Naive B cell (primary cell): ENCODE data around the gene ATP8A1. TPM values are rescaled to one million over a fixed set of nuclear protein-coding genes. Genes with fewer than 3 reads are reported as not detected.
"Not testable (repeated sequence)": the region's sequence is repeated elsewhere in the genome, so short reads cannot be mapped to it uniquely, and the experiment has no call there.

Experiments used
- ATAC-seq, 2 donors: fragments of 150-1000 bp; cut with Tn5 transposase; 2 replicates each; pipeline ENCODE4 v1.10.0; 2021; ENCODE audit warnings: low read depth in 2 of 2, mild to moderate bottlenecking in 2 of 2, moderate library complexity in 2 of 2
- DNase-seq: peaks from one replicate; pipeline ENCODE4 v3.0.0; 2022
- H3K27ac Mint-ChIP-seq, 6 donors: one replicate each; pipeline ENCODE4 v1.8.0; 2020 to 2022; ENCODE audit warnings: mild to moderate bottlenecking in 6 of 6, mixed read lengths in 6 of 6, moderate library complexity in 5 of 6, inconsistent platforms in 2 of 6
- H3K27me3 Mint-ChIP-seq, 3 donors: one replicate each; pipeline ENCODE4 v1.8.0; 2021 to 2022; ENCODE audit warnings: mixed read lengths in 3 of 3, mild to moderate bottlenecking in 1 of 3
- H3K36me3 Mint-ChIP-seq, 2 donors: one replicate each; pipeline ENCODE4 v1.8.0; 2020 to 2022; ENCODE audit warnings: mixed read lengths in 2 of 2, inconsistent platforms in 1 of 2, mild to moderate bottlenecking in 1 of 2
- H3K4me1 Mint-ChIP-seq, 3 donors: one replicate each; pipeline ENCODE4 v1.8.0; 2020 to 2022; ENCODE audit warnings: mixed read lengths in 3 of 3, inconsistent platforms in 1 of 3, mild to moderate bottlenecking in 1 of 3, moderate library complexity in 1 of 3
- H3K4me3 Mint-ChIP-seq, 8 donors: one replicate each; pipeline ENCODE4 v1.8.0; 2020 to 2022; ENCODE audit warnings: mild to moderate bottlenecking in 8 of 8, mixed read lengths in 8 of 8, moderate library complexity in 8 of 8, inconsistent platforms in 2 of 8
- H3K9me3 Mint-ChIP-seq, 7 donors: one replicate each; pipeline ENCODE4 v1.8.0; 2020 to 2022; ENCODE audit warnings: mixed read lengths in 7 of 7, mild to moderate bottlenecking in 5 of 7, inconsistent platforms in 2 of 7, moderate library complexity in 1 of 7
- polyA plus RNA-seq, 6 donors: library from polyadenylated mRNA; unstranded; fragments of 300-500 nt; fragmentation: Illumina TruSeq; gene quantifications; one replicate each; pipeline ENCODE4 v1.2.3, GENCODE V29; 2021; ENCODE audit warnings: low read depth in 6 of 6

The ATP8A1 gene
- polyA plus RNA-seq, 6 donors from 2014 or later: 16.7 to 31.0 (median 22.2) TPM

DNA sequence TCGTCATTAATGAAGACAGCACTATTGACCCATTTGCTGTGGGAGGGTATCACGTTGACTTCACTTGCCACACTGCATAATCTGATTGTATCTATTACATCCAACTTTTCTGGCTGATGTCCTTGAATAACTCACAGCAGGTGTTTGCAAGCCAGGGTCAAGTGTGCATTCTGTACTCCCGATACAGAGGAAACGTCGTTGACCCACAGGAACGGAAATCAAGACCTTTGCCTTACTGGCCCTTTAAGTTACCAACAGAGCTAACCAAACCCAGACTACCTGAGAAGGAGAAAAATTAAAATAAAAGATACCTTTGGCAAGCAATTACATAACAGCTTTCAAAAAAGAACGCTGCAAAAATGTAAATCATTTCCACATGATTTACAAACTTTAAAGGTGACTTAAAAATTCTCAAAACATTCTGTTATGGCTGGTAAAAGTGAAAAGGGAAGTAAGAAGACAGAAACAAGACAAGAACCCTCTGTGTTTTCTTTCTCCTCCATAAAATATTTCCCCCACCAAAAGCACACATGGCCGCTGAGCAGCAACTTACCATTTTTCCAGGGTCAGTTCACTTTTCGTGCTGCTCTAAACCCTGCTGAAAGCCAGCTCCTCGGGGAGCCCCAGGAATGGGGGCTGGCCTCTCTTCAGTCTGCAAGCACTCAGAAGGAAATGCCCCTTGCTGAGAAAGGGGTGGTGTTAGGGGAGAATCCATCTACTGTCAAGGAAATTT, 266.1 kb downstream of the ATP8A1 start:
- H3K27ac Mint-ChIP-seq: no peak overlapping the region
- H3K36me3 Mint-ChIP-seq: no peaks in the 10 kb centered on the region
- H3K4me3 Mint-ChIP-seq: no peak overlapping the region
- no peaks in the 10 kb centered on the region for H3K9me3 Mint-ChIP-seq
- DNase-seq (no peak), ATAC-seq (no peak)
- peaks cover 0 to 20% (median 15%) of the 10 kb centered on the region in 3 donors for H3K27me3 Mint-ChIP-seq
- H3K4me1 Mint-ChIP-seq: no peaks in the 10 kb centered on the region

DNA sequence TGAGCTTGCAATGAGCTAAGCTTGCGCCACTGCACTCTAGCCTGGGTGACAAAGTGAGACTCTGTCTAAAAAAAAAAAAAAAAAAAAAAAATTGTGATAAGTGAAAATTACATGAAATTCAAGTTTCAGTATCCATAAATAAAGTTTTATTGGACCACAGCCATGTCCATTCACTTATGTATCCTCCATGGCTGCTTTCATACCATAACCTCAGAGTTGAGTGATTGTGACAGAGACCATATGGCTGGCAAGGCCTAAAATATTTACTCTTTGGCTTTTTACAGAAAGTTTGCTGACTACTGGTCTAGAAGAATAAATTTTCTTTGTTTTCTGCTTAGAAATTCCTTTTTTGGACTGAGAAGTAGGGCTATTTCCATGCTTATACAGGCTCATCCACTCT, 271.4 kb downstream of the ATP8A1 start:
- DNase-seq (no peak), ATAC-seq (no peak)
- peaks cover 23 to 26% (median 25%) of the 10 kb centered on the region in 3 donors for H3K27me3 Mint-ChIP-seq
- H3K4me1 Mint-ChIP-seq: no peaks in the 10 kb centered on the region
- no peak overlapping the region for H3K4me3 Mint-ChIP-seq
- H3K36me3 Mint-ChIP-seq: no peaks in the 10 kb centered on the region
- H3K9me3 Mint-ChIP-seq: peaks cover 0 to 5% (median 0%) of the 10 kb centered on the region in 7 donors
- H3K27ac Mint-ChIP-seq: no peak overlapping the region

DNA sequence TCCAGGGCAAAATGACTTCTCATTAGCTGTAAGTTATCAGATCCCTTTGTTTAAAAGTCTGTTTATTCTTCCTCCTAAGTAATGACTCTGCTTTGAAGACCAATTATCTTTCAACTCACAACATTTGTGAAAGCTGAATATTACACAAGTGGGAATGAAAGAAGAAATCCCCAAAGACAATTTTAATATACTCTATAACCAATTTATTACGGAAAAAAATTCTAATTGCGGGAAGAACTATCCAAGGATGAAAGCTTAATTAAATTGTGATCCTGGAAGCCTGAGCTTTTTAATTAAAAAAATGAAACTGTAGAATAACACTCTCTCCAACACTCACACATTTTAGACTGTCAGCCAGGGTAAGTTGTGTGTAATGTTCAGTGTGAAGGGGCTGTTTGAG, 275.2 kb downstream of the ATP8A1 start:
- no peaks in the 10 kb centered on the region for H3K36me3 Mint-ChIP-seq
- no peak for ATAC-seq
- peaks cover 26 to 35% (median 32%) of the 10 kb centered on the region in 3 donors for H3K27me3 Mint-ChIP-seq
- DNase-seq: no peak
- no peak overlapping the region for H3K27ac Mint-ChIP-seq
- no peaks in the 10 kb centered on the region for H3K4me1 Mint-ChIP-seq
- H3K9me3 Mint-ChIP-seq: peaks cover 0 to 5% (median 0%) of the 10 kb centered on the region in 7 donors
- no peak overlapping the region for H3K4me3 Mint-ChIP-seq

DNA sequence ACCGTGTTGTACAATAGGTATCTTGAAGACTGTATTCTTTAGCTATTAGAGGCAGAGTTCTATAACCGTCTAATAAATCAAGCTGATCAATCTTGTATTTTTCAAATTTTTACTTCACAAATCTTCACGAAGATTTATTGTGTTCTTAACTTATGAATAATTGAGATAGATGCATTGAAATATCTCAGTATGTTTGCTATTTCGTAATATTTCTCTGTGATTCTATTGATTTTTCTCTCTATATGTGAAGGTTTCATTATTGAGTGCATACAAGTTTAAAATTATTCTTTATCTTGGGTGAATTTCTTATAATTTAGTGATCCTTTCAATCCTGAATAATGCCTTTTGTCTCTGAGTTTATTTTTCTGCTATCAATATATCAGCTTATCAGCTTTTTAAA, 279.4 kb downstream of the ATP8A1 start:
- Mint-ChIP-seq H3K4me1 (no peaks in the 10 kb centered on the region), H3K4me3 (no peak overlapping the region), H3K27ac (no peak overlapping the region), H3K9me3 (peaks cover 2 to 21% (median 5%) of the 10 kb centered on the region in 7 donors), H3K27me3 (peaks cover 32 to 41% (median 33%) of the 10 kb centered on the region in 3 donors), H3K36me3 (peaks cover 0 to 10% of the 10 kb centered on the region in 2 donors)
- ATAC-seq (no peak), DNase-seq (no peak)

DNA sequence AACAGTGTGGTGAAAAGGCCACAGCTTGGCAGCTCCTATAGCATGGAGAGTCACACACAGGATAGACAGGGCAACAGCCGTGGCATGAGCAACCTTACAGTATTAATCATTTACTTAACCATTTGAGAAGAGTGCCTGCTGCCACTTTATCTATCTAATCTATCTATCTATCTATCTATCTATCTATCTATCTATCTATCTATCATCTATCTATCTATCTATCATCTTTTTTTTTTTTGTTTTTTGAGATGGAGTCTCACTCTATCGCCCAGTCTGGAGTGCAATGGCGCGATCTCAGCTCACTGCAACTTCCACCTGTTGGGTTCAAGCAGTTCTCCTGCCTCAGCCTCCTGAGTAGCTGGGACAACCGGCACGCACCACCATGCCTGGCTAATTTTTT, 284.6 kb downstream of the ATP8A1 start:
- ATAC-seq, H3K4me1 Mint-ChIP-seq, DNase-seq, H3K4me3 Mint-ChIP-seq: not testable (repeated sequence)
- H3K9me3 Mint-ChIP-seq: peaks cover 3 to 21% (median 8%) of the 10 kb centered on the region in 7 donors
- peaks cover 0 to 10% of the 10 kb centered on the region in 2 donors for H3K36me3 Mint-ChIP-seq
- H3K27me3 Mint-ChIP-seq: peaks cover 8 to 22% (median 20%) of the 10 kb centered on the region in 3 donors
- peak overlapping the region in 1 of 6 donors; percentile 49 for H3K27ac Mint-ChIP-seq

DNA sequence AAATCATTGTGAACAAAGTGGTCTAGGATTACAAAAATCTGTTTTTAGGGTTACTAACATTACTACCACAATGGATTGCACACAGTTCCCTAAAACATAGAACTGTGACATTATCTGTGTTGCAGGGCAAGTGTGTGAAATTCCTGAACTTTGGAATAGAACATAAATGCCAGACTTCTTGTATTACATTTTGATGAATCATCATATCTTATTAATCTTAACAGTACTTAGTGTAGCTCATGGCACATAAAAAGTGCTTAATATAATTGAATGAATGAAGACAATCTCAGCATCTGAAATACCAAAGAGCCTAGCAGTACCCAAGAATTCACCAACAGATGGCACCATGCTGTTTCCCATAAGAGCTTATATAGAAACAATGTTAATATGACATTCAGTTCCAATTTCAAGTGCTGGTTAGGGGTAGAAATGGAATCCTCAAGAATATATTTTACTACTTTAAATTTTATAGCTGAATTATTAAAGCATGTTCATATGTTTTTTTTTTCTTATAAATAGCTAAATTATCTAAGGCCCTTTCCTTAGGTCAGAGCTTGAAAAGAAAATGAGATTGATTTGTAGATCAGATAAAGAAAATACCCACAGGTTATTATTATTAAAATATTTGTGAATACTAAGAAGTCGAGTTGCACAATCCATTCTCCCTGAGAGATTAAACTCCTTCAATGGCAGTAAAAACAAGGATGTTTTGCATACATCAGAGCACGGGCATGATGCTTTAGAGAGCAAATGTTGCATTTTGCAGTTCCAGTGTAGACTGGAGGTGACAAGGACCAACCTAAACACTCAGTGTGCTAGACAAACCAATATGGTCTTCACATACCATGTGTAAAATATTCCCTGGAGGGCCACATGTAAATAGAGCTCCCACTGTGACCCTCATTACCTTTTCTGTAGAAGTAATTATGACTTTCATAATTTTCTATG, 285.3 kb downstream of the ATP8A1 start:
- H3K27me3 Mint-ChIP-seq: peaks cover 8 to 29% (median 25%) of the 10 kb centered on the region in 3 donors
- ATAC-seq (no peak), DNase-seq (no peak)
- H3K4me3 Mint-ChIP-seq: no peak overlapping the region
- H3K9me3 Mint-ChIP-seq: peaks cover 3 to 21% (median 8%) of the 10 kb centered on the region in 7 donors
- no peaks in the 10 kb centered on the region for H3K4me1 Mint-ChIP-seq
- no peak overlapping the region for H3K27ac Mint-ChIP-seq
- peaks cover 0 to 10% of the 10 kb centered on the region in 2 donors for H3K36me3 Mint-ChIP-seq

DNA sequence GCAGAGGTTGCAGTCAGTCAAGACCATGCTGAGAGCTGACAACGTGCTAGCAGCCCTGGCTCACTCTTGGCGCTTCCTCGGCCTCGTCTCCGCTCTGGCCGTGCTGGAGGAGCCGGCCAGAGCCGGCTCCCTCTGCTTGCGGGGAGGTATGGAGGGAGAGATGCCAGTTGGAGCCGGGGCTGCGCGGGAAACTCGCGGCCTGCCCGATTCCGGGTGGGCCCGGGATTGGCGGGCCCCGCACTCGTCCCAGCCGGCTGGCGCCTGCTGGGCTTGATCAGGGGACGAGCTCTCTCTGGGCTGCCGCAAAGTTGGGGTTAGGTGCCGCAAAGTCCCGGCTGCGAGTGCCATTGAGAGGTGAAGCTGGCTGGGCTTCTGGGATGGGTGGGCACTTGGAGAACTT, 287.4 kb downstream of the ATP8A1 start:
- H3K4me3 Mint-ChIP-seq: no peak overlapping the region
- H3K9me3 Mint-ChIP-seq: peaks cover 0 to 17% (median 4%) of the 10 kb centered on the region in 7 donors
- ATAC-seq: no peak
- H3K4me1 Mint-ChIP-seq: peaks cover 0 to 4% (median 0%) of the 10 kb centered on the region in 3 donors
- H3K27me3 Mint-ChIP-seq: peaks cover 0 to 19% (median 18%) of the 10 kb centered on the region in 3 donors
- H3K36me3 Mint-ChIP-seq: no peaks in the 10 kb centered on the region
- no peak for DNase-seq
- H3K27ac Mint-ChIP-seq: no peak overlapping the region

DNA sequence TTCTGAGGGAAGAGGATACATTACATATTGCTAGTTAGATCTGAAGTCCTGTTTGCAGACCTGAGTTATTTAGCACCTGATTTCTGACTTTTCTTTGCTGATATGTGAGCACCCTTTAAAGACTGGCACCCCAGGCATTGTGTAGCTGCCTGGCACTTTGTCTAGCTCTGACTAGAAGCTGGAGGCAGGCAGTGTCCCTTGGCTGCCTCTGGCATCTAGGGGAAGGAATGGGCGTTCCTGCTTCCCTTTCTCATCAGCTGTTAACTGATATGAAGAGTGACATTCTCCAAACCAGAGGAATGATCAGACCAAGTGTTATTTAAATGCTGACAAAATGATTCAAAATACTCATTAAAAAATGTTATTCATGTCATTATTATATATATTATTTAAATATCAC, 289.9 kb downstream of the ATP8A1 start:
- no peak for ATAC-seq

DNA sequence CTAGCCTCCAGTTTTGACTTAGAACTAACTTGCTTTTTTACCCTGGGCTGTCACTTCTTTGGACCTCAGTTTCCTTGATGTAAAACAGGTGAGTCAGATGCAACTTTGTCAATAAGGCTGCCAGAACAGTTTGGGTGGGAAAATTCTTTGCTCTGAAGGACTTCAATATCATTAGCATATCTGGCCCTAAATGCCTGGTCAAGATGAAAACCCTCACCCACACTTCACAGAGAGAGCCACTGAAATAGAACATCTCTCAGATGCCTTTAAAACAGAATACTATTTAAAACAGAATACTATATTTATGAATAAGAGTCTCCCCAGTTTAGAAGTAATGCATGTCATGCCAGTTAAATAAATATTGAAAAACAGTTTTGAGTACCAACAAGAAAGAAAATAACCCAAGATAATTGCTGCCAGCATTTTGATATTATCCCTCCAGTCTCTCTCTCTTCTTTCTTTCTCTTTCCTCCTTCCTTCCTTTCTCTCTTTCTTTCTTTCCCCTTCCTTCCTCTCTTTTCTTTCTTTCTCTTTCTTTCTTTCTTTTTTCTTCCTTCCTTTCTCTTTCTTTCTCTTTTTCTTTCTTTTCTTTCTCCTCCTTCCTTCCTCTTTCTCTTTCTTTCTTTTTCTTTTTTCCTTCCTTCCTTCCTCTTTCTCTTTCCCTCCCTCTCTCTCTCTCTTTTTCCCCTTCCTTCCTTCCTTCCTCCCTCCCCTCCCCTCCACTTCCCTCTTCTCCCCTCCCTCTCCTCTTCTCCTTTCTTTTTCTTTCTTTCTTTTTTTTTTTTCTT, 292.4 kb downstream of the ATP8A1 start:
- Mint-ChIP-seq H3K4me1 (peaks cover 0 to 4% (median 0%) of the 10 kb centered on the region in 3 donors), H3K27ac (no peak overlapping the region), H3K4me3 (no peak overlapping the region), H3K9me3 (peaks cover 0 to 7% (median 3%) of the 10 kb centered on the region in 7 donors), H3K27me3 (peaks cover 4 to 24% (median 19%) of the 10 kb centered on the region in 3 donors), H3K36me3 (no peaks in the 10 kb centered on the region)
- ATAC-seq (no peak), DNase-seq (no peak)

More for the DNA sequence above, 289.9 kb downstream of the ATP8A1 start:
- Mint-ChIP-seq H3K27me3 (peaks cover 0 to 19% (median 18%) of the 10 kb centered on the region in 3 donors), H3K4me3 (no peak overlapping the region), H3K4me1 (peaks cover 0 to 4% (median 0%) of the 10 kb centered on the region in 3 donors), H3K9me3 (peaks cover 0 to 7% (median 3%) of the 10 kb centered on the region in 7 donors), H3K27ac (no peak overlapping the region), H3K36me3 (no peaks in the 10 kb centered on the region)
- no peak for DNase-seq

DNA sequence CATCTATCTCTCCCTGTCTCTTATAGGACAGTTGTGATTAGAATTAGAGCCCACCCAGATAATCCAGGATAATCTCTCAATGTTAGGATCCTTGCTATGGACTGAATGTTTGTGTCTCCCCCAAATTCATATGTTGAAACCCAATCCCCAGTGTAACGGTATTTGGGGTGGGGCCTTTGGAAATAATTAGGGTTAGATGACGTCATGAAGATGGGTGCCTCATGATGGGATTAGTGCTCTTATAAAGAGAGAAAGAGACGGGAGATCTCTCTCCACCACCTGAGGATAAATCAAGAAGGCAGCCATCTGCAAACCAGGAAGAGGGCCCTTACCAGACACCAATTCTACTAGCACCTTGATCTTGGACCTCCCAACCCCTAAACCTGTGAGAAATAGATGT, 293.3 kb downstream of the ATP8A1 start:
- Mint-ChIP-seq H3K27ac (no peak overlapping the region), H3K27me3 (peaks cover 8 to 29% (median 24%) of the 10 kb centered on the region in 3 donors), H3K4me1 (peaks cover 0 to 4% (median 0%) of the 10 kb centered on the region in 3 donors), H3K4me3 (no peak overlapping the region), H3K9me3 (peaks cover 0 to 7% (median 3%) of the 10 kb centered on the region in 7 donors), H3K36me3 (no peaks in the 10 kb centered on the region)
- no peak for ATAC-seq
- DNase-seq: no peak

DNA sequence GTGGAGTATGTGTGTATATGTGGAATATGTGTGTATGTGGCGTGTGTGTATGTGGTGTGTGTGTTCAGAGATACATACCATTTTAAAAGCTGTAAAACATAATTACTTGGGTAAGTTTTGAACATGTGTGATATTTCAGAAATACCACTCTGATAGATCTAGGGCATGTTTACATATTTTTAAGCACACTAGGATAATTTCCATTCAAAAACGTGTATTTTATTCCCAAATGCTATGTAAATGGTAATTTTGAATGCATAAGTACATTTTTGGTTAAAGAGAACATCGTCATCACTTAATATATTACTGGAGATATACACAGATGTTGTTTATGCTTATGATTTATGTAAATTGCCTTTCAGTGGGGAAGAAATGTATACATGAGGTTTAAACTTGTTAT, 294.3 kb downstream of the ATP8A1 start:
- DNase-seq: no peak
- Mint-ChIP-seq H3K27ac (no peak overlapping the region), H3K4me3 (no peak overlapping the region), H3K27me3 (peaks cover 16 to 34% (median 24%) of the 10 kb centered on the region in 3 donors), H3K4me1 (peaks cover 0 to 4% (median 0%) of the 10 kb centered on the region in 3 donors), H3K36me3 (no peaks in the 10 kb centered on the region), H3K9me3 (peaks cover 0 to 7% (median 3%) of the 10 kb centered on the region in 7 donors)
- no peak for ATAC-seq

DNA sequence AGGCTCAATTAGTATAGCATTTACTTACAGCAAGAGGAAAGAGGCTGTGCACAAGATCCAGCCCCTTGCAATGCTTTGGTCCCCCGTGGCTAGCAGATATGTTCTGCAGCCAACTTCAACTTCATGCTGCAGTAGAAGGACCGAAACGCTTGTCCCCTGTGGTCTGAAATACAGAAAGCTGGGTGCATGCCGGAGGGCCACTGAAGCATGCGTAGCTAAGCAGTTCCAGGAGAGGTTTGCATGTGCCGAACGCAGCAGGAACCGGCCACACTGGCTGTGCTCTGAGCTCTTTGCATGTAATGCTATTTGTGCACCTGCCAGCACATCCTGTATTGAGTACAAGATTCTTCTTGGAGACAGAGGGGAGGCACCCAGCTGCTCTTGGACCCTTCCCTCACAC, 295.4 kb downstream of the ATP8A1 start:
- H3K27me3 Mint-ChIP-seq: peaks cover 24 to 35% (median 25%) of the 10 kb centered on the region in 3 donors
- no peak overlapping the region for H3K4me3 Mint-ChIP-seq
- ATAC-seq (no peak), DNase-seq (no peak)
- H3K27ac Mint-ChIP-seq: no peak overlapping the region
- H3K9me3 Mint-ChIP-seq: peaks cover 0 to 7% (median 5%) of the 10 kb centered on the region in 7 donors
- no peaks in the 10 kb centered on the region for H3K36me3 Mint-ChIP-seq
- peaks cover 0 to 5% (median 0%) of the 10 kb centered on the region in 3 donors for H3K4me1 Mint-ChIP-seq

DNA sequence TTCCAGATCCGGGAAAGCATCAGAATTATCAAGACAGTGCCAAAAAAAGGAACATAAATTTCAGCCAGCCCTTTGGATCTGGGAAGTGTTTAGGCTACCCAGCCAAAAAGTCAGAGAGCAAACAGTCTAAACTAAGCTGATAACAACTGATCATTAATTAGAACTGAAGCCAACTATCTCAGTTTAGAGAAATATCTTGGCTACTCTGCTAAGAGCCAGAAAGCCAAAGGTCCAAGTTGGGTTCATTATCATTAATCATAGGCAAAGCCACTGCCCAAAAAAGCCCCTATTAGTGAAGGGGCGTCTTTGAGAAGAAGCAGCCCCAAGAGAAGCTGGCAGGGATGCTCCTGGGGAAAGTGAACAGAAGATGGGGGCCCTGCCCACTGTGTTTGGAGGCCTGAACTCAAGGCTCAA, 296.6 kb downstream of the ATP8A1 start:
- Mint-ChIP-seq H3K4me1 (peaks cover 0 to 5% (median 0%) of the 10 kb centered on the region in 3 donors), H3K9me3 (peaks cover 0 to 7% (median 5%) of the 10 kb centered on the region in 7 donors), H3K27me3 (peaks cover 36 to 43% (median 37%) of the 10 kb centered on the region in 3 donors), H3K36me3 (no peaks in the 10 kb centered on the region), H3K4me3 (no peak overlapping the region), H3K27ac (peak overlapping the region in 1 of 6 donors; percentile 13)
- DNase-seq: no peak
- no peak for ATAC-seq
